ENCODE results near the gene AKAP7. TPM values are rescaled to one million over a fixed set of nuclear protein-coding genes. Genes with fewer than 3 reads are reported as not detected.

Gene AKAP7
- polyA plus RNA-seq, 3 donors: 2.4 to 4.9 (median 3.4) TPM

DNA sequence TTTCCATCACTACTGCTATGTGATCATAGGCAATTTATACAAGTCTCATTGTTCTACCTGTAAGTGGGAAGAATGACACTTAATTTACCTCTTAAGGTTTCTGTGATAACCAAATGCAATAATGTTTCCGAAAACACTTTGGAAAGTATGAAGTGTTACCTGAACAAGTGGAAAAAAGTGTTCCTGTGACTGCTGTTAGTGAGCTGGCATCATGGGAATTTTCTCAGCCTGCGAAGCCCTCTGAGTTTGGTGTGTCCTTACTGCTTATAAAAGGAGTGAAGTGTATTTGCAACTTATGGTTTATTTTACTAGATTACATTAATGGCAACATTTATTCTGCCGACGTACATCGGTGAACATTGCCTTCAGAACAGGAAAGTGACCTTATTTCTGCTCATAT, 133.0 kb downstream of the AKAP7 start:
- H3K27me3 Mint-ChIP-seq (ENCODE audit: low read depth in 3 of 3): peaks cover 0 to 1% (median 1%) of the 10 kb centered on the region in 3 donors
- no peak overlapping the region for H3K27ac Mint-ChIP-seq
- peaks cover 7 to 21% of the 10 kb centered on the region in 2 donors for H3K36me3 Mint-ChIP-seq

DNA sequence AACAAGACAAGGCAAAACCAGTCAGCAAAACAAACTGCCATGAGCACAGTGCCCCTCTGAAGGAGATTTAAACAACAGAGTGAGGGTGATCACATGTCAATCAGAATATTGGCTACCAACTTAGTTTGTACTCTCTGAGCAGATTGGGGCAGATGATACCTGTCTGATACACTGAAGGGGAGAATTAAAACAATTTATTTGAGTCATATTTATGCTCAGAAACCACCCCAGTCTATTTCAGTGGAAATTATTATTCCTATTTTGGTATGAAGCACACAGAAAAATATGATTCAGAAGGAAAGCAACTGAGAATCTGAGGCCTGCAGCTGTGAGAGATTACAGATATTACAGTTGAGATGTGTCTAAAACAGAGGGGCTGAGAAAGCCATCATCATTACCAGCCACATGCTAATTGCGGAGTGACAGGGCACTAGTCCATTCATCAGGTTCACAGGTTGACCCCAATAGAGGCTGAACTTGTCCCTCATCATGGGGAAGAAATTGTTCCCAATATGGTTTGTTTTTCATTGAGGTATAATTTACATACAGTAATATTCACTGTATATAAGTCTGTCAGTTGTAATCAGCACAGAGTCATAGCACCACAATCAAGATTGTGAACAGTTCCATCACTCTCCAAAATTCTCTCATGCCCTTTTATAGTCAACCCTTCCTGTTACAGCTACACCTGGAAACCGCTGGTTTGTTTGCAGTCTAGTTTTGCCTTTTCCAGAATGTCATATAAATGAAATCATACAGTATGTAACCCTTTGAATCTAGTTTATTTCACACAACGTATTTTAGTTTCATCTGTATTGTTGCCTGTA, 134.5 kb downstream of the AKAP7 start:
- Histone ChIP-seq H3K79me2 (ENCODE audit: insufficient read depth, low read length) (no peaks in the 10 kb centered on the region), H3K27ac (ENCODE audit: low read depth in 1 of 2, low read length in 2 of 2) (no peak overlapping the region), H3K9me3 (replicated peaks in 1 of 2; ENCODE audit: control insufficient read depth in 1 of 2, insufficient read depth in 1 of 2, low read length in 2 of 2) (peaks cover 0 to 6% of the 10 kb centered on the region in 2 donors), H3K4me1 (ENCODE audit: control insufficient read depth in 1 of 2, insufficient read depth in 2 of 2, low read length in 2 of 2) (no peaks in the 10 kb centered on the region), H2AFZ (ENCODE audit: insufficient read depth, low read depth, low read length, poor library complexity, severe bottlenecking) (no peak overlapping the region), H3K4me3 (replicated peaks in 1 of 3; ENCODE audit: low read depth in 2 of 3, low read length in 3 of 3) (no peak overlapping the region), H3K36me3 (replicated peaks in 1 of 2; ENCODE audit: control insufficient read depth in 1 of 2, insufficient read depth in 2 of 2, low read length in 2 of 2) (no peaks in the 10 kb centered on the region), H3K4me2 (replicated peaks; ENCODE audit: extremely low read depth, low read length, poor library complexity, severe bottlenecking) (no peak overlapping the region), H3K27me3 (ENCODE audit: control insufficient read depth in 2 of 2, insufficient read depth in 2 of 2, low read length in 2 of 2) (no peaks in the 10 kb centered on the region), H3K9ac (ENCODE audit: insufficient read depth, low read length, poor library complexity, severe bottlenecking) (no peak overlapping the region), H4K20me1 (ENCODE audit: insufficient read depth, low read length) (no peaks in the 10 kb centered on the region)
- peaks cover 0 to 17% (median 4%) of the 10 kb centered on the region in 7 donors for H3K9me3 Mint-ChIP-seq
- H3K4me1 Mint-ChIP-seq: no peaks in the 10 kb centered on the region
- no peak for DNase-seq
- TF ChIP-seq, protein P1, sequence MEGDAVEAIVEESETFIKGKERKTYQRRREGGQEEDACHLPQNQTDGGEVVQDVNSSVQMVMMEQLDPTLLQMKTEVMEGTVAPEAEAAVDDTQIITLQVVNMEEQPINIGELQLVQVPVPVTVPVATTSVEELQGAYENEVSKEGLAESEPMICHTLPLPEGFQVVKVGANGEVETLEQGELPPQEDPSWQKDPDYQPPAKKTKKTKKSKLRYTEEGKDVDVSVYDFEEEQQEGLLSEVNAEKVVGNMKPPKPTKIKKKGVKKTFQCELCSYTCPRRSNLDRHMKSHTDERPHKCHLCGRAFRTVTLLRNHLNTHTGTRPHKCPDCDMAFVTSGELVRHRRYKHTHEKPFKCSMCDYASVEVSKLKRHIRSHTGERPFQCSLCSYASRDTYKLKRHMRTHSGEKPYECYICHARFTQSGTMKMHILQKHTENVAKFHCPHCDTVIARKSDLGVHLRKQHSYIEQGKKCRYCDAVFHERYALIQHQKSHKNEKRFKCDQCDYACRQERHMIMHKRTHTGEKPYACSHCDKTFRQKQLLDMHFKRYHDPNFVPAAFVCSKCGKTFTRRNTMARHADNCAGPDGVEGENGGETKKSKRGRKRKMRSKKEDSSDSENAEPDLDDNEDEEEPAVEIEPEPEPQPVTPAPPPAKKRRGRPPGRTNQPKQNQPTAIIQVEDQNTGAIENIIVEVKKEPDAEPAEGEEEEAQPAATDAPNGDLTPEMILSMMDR (IDR thresholded peaks at IDR 0.05): no peak
- WGBS (ENCODE audit: insufficient coverage): no CpG with 5 or more reads among the region's 3 CpGs
- H3K4me3 Mint-ChIP-seq: no peak overlapping the region
- H3K27me3 Mint-ChIP-seq (ENCODE audit: low read depth in 3 of 3): peaks cover 0 to 1% (median 0%) of the 10 kb centered on the region in 3 donors
- intact Hi-C loops (cut with micrococcal nuclease): no loop called here
- H3K27ac Mint-ChIP-seq: no peak overlapping the region
- peaks cover 7 to 21% of the 10 kb centered on the region in 2 donors for H3K36me3 Mint-ChIP-seq

More for the DNA sequence above, 133.0 kb downstream of the AKAP7 start:
- intact Hi-C loops (cut with micrococcal nuclease): no loop called here
- Histone ChIP-seq H3K4me1 (ENCODE audit: control insufficient read depth in 1 of 2, insufficient read depth in 2 of 2, low read length in 2 of 2) (no peaks in the 10 kb centered on the region), H4K20me1 (ENCODE audit: insufficient read depth, low read length) (no peaks in the 10 kb centered on the region), H3K27me3 (ENCODE audit: control insufficient read depth in 2 of 2, insufficient read depth in 2 of 2, low read length in 2 of 2) (no peaks in the 10 kb centered on the region), H3K27ac (ENCODE audit: low read depth in 1 of 2, low read length in 2 of 2) (no peak overlapping the region), H3K4me2 (replicated peaks; ENCODE audit: extremely low read depth, low read length, poor library complexity, severe bottlenecking) (no peak overlapping the region), H2AFZ (ENCODE audit: insufficient read depth, low read depth, low read length, poor library complexity, severe bottlenecking) (no peak overlapping the region), H3K4me3 (replicated peaks in 1 of 3; ENCODE audit: low read depth in 2 of 3, low read length in 3 of 3) (no peak overlapping the region), H3K36me3 (replicated peaks in 1 of 2; ENCODE audit: control insufficient read depth in 1 of 2, insufficient read depth in 2 of 2, low read length in 2 of 2) (no peaks in the 10 kb centered on the region), H3K9me3 (replicated peaks in 1 of 2; ENCODE audit: control insufficient read depth in 1 of 2, insufficient read depth in 1 of 2, low read length in 2 of 2) (peaks cover 0 to 6% of the 10 kb centered on the region in 2 donors), H3K79me2 (ENCODE audit: insufficient read depth, low read length) (no peaks in the 10 kb centered on the region), H3K9ac (ENCODE audit: insufficient read depth, low read length, poor library complexity, severe bottlenecking) (no peak overlapping the region)
- H3K4me3 Mint-ChIP-seq: no peak overlapping the region
- DNase-seq: no peak
- WGBS (ENCODE audit: insufficient coverage): 100% methylated on average over 1 of the region's 5 CpGs
- TF ChIP-seq, protein P1 (IDR thresholded peaks at IDR 0.05): no peak
- H3K9me3 Mint-ChIP-seq: peaks cover 0 to 11% (median 2%) of the 10 kb centered on the region in 7 donors
- no peaks in the 10 kb centered on the region for H3K4me1 Mint-ChIP-seq

Measured in CD14-positive monocyte (primary cell).